Measurements from ENCODE around the gene RIN2.

DNA sequence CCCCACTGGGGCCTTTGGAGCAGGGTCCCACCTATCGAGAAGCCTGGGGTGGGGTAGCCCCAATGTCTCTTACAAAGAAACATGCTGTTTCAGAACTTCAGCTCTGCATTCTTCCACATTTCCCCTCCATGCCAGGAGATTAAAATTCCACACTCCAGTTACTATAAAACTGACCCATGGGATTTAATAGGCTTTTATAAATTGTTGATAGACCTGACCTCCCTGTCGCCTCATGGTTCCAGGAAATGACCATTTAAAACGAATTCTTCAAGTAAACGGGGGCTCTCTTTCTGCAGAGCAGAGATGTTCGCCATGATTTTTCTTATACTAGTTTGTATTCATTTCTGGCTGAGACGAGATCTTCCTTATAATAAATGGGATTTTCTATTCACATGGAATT lies 19.3 kb downstream of the RIN2 start:
- TF ChIP-seq, protein P1, sequence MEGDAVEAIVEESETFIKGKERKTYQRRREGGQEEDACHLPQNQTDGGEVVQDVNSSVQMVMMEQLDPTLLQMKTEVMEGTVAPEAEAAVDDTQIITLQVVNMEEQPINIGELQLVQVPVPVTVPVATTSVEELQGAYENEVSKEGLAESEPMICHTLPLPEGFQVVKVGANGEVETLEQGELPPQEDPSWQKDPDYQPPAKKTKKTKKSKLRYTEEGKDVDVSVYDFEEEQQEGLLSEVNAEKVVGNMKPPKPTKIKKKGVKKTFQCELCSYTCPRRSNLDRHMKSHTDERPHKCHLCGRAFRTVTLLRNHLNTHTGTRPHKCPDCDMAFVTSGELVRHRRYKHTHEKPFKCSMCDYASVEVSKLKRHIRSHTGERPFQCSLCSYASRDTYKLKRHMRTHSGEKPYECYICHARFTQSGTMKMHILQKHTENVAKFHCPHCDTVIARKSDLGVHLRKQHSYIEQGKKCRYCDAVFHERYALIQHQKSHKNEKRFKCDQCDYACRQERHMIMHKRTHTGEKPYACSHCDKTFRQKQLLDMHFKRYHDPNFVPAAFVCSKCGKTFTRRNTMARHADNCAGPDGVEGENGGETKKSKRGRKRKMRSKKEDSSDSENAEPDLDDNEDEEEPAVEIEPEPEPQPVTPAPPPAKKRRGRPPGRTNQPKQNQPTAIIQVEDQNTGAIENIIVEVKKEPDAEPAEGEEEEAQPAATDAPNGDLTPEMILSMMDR (optimal IDR thresholded peaks at IDR 0.05 in 1 of 3, IDR thresholded peaks at IDR 0.05 in 1 of 3, conservative IDR thresholded peaks at IDR 0.05 in 1 of 3; ENCODE audit: extremely low read depth in 1 of 3, insufficient read depth in 2 of 3, low read length in 3 of 3), result no peak
- TF ChIP-seq EZH2 (IDR thresholded peaks at IDR 0.05; ENCODE audit: low read length), result no peak

All from keratinocyte (primary cell).